Measurements from ENCODE around the gene ALOX12B. TPM values are rescaled to one million over a fixed set of nuclear protein-coding genes. Genes with fewer than 3 reads are reported as not detected.

Gene ALOX12B
- total RNA-seq, 1 experiment from 2014 or later, result not detected

GRCh38 chr17:8100763-8101162 lies 13.2 kb upstream of the ALOX12B start:
- Histone ChIP-seq H3F3A (ENCODE audit: insufficient read depth, low read depth) (no peaks in the 10 kb centered on the region), H3K4me1 (replicated peaks; ENCODE audit: insufficient read depth) (no peaks in the 10 kb centered on the region), H3K4me3 (no peak overlapping the region), H4K20me1 (ENCODE audit: insufficient read depth) (no peaks in the 10 kb centered on the region), H3K79me2 (ENCODE audit: low read depth) (no peaks in the 10 kb centered on the region), H3K9me3 (ENCODE audit: insufficient read depth, low read depth) (no peaks in the 10 kb centered on the region), H3K27me3 (ENCODE audit: insufficient read depth, low read depth) (no peaks in the 10 kb centered on the region), H3K9me2 (ENCODE audit: insufficient read depth) (no peaks in the 10 kb centered on the region), H2AFZ (no peak overlapping the region), H3K27ac (no peak overlapping the region), H3K36me3 (ENCODE audit: low read depth) (no peaks in the 10 kb centered on the region), H3K4me2 (no peak overlapping the region)
- no TSS peak for BruUV-seq (replicated peaks)
- ChIA-PET POLR2A (ENCODE audit: unreplicated experiment) (interaction anchor here (0.6 to 0.7 kb wide), 2 partner anchors 79 to 182 kb away, joined by 3 read pairs; no protein-coding TSS in a partner anchor), CTCF (interaction anchor here (0.5 to 2.1 kb wide), 3 partner anchors 10 to 902 kb away, joined by 3 to 8 read pairs (median 4); no protein-coding TSS in a partner anchor)
- no peak for DNase-seq
- intact Hi-C loops (cut with micrococcal nuclease; ENCODE audit: unreplicated experiment), result no loop called here
- TF ChIP-seq CTCF (conservative IDR thresholded peaks at IDR 0.05), result no peak
- TF ChIP-seq EZH2 (IDR thresholded peaks at IDR 0.05; ENCODE audit: low read depth), result no peak

GRCh38 chr17:8100111-8100510 lies 12.6 kb upstream of the ALOX12B start:
- TF ChIP-seq CTCF (conservative IDR thresholded peaks at IDR 0.05) (no peak), EZH2 (IDR thresholded peaks at IDR 0.05; ENCODE audit: low read depth) (no peak)
- BruUV-seq (replicated peaks), result no TSS peak

GRCh38 chr17:8096541-8096940 lies 9.0 kb upstream of the ALOX12B start:
- no peak for TF ChIP-seq CTCF (conservative IDR thresholded peaks at IDR 0.05)
- no peak for TF ChIP-seq EZH2 (IDR thresholded peaks at IDR 0.05; ENCODE audit: low read depth)
- H3K4me2 ChIP-seq, result no peak overlapping the region
- no peaks in the 10 kb centered on the region for H3K4me1 ChIP-seq (replicated peaks; ENCODE audit: insufficient read depth)
- CTCF ChIA-PET, result no interaction called here
- BruUV-seq (replicated peaks), result no TSS peak
- DNase-seq, result no peak
- POLR2A ChIA-PET (ENCODE audit: unreplicated experiment), result no interaction called here
- H3K9me2 ChIP-seq (ENCODE audit: insufficient read depth), result no peaks in the 10 kb centered on the region
- no peaks in the 10 kb centered on the region; the same call in 1 of the 2 replicates for H3K27me3 ChIP-seq (ENCODE audit: insufficient read depth, low read depth)
- no peak overlapping the region for H3K27ac ChIP-seq
- intact Hi-C loops (cut with micrococcal nuclease; ENCODE audit: unreplicated experiment), result no loop called here
- no peaks in the 10 kb centered on the region for H4K20me1 ChIP-seq (ENCODE audit: insufficient read depth)
- no peak overlapping the region for H3K4me3 ChIP-seq
- no peaks in the 10 kb centered on the region for H3K79me2 ChIP-seq (ENCODE audit: low read depth)
- H2AFZ ChIP-seq, result no peak overlapping the region
- H3K36me3 ChIP-seq (ENCODE audit: low read depth), result no peaks in the 10 kb centered on the region
- no peaks in the 10 kb centered on the region for H3K9me3 ChIP-seq (ENCODE audit: insufficient read depth, low read depth)
- no peaks in the 10 kb centered on the region for H3F3A ChIP-seq (ENCODE audit: insufficient read depth, low read depth)

More at GRCh38 chr17:8100111-8100510, 12.6 kb upstream of the ALOX12B start:
- CTCF ChIA-PET, result interaction anchor here (0.7 to 2.1 kb wide), 2 partner anchors 9 to 659 kb away, joined by 3 to 8 read pairs; no protein-coding TSS in a partner anchor
- POLR2A ChIA-PET (ENCODE audit: unreplicated experiment), result interaction anchor here (0.8 kb wide), 1 partner anchor 195 kb away, joined by 5 read pairs; the partner anchor contains the start of gene SLC25A35
- no peaks in the 10 kb centered on the region for H3K9me3 ChIP-seq (ENCODE audit: insufficient read depth, low read depth)
- H3K9me2 ChIP-seq (ENCODE audit: insufficient read depth), result no peaks in the 10 kb centered on the region
- no peaks in the 10 kb centered on the region for H3K4me1 ChIP-seq (replicated peaks; ENCODE audit: insufficient read depth)
- H3K79me2 ChIP-seq (ENCODE audit: low read depth), result no peaks in the 10 kb centered on the region
- no peak overlapping the region for H3K4me3 ChIP-seq
- no peak overlapping the region for H3K4me2 ChIP-seq
- no peak overlapping the region for H2AFZ ChIP-seq
- no peaks in the 10 kb centered on the region for H3K36me3 ChIP-seq (ENCODE audit: low read depth)
- no peaks in the 10 kb centered on the region for H3F3A ChIP-seq (ENCODE audit: insufficient read depth, low read depth)
- DNase-seq, result no peak
- H3K27ac ChIP-seq, result no peak overlapping the region
- no peaks in the 10 kb centered on the region for H3K27me3 ChIP-seq (ENCODE audit: insufficient read depth, low read depth)
- H4K20me1 ChIP-seq (ENCODE audit: insufficient read depth), result no peaks in the 10 kb centered on the region
- intact Hi-C loops (cut with micrococcal nuclease; ENCODE audit: unreplicated experiment), result no loop called here

Data from PC-9 (cell line).